AG04449 (cell line): ENCODE measurements around the gene SLC12A1.

Experiments used
- CTCF ChIA-PET: fragments of 350-600 bp; formaldehyde crosslinking; extraction: SDS; loops from one replicate; lab custom pipeline; 2021; ENCODE audit warnings: antibody characterized with exemption; lab: Yijun Ruan, JAX
- POLR2A ChIA-PET: fragments of 400-600, 350-600 bp; formaldehyde crosslinking; extraction: SDS; loops from one replicate; lab custom pipeline; 2020; ENCODE audit warnings: antibody characterized with exemption, inconsistent platforms; lab: Yijun Ruan, JAX
- DNase-seq: peaks from one replicate; pipeline ENCODE4 v3.0.0-alpha.2; 2010; ENCODE audit warnings: low read depth, low spot score
- H3K4me3 ChIP-seq: 2 replicates; pipeline ENCODE4 v1.5.1; 2011; ENCODE audit warnings: low read depth, mild to moderate bottlenecking, control low read depth, low read length
- CTCF ChIP-seq: IDR thresholded peaks from one replicate; pipeline ENCODE4 v1.5.1; 2011; ENCODE audit warnings: mild to moderate bottlenecking, moderate library complexity, low read length, control low read depth, inconsistent platforms; ENCODE audit not compliant: insufficient read depth; ENCODE audit errors: missing control alignments

The SLC12A1 gene

DNA sequence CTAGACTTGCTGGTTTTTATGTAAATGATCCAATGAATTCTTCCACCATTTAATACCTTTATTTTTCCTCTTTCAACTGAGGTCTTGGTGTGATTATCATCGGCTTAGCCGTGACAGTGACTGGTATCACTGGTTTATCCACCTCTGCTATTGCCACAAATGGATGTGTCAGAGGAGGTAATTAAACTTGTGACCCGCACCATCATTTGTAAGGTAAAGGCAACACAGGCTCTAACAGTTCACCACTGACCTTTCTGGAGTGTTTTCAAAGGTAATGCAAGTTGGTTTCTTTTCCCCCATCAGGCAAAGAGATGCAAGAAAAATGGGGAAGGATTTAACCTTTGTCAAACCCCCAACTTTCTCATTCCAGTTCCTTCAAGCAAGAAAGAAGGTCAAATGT lies 19.7 kb downstream of the SLC12A1 start:
- no peak for TF ChIP-seq CTCF
- no peak overlapping the region for H3K4me3 ChIP-seq
- ChIA-PET CTCF (no interaction called here), POLR2A (no interaction called here)
- no peak for DNase-seq

- POLR2A ChIA-PET: no interaction called here
- TF ChIP-seq CTCF: no peak
- H3K4me3 ChIP-seq: no peak overlapping the region
- no peak for DNase-seq
- CTCF ChIA-PET: no interaction called here
These were observed 24.4 kb downstream of the SLC12A1 start for GRCh38 chr15:48230498-48230897.

- DNase-seq: no peak
- ChIA-PET POLR2A (no interaction called here), CTCF (no interaction called here)
- no peak for TF ChIP-seq CTCF
- H3K4me3 ChIP-seq: no peak overlapping the region
These were observed 27.1 kb downstream of the SLC12A1 start for GRCh38 chr15:48233246-48233645.

DNA sequence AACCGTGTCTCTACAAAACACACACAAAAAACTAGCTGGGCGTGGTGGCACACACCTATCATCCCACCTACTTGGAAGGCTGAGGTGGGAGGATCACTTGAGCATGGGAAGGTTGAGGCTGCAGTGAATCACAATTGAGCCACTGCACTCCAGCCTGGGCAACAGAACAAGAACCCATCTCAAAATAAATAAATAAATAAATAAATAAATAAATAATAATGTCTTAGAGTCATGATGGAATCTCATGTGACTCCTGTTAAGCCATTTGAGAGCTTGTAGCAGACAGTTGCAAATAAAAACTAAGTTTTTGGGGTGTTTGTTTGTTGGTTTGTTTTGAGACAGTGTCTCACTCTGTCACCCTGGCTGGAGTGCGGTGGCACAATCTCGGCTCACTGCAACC lies 33.2 kb downstream of the SLC12A1 start:
- ChIA-PET POLR2A (no interaction called here), CTCF (no interaction called here)
- H3K4me3 ChIP-seq: no peak overlapping the region
- TF ChIP-seq CTCF: no peak
- no peak for DNase-seq

DNA sequence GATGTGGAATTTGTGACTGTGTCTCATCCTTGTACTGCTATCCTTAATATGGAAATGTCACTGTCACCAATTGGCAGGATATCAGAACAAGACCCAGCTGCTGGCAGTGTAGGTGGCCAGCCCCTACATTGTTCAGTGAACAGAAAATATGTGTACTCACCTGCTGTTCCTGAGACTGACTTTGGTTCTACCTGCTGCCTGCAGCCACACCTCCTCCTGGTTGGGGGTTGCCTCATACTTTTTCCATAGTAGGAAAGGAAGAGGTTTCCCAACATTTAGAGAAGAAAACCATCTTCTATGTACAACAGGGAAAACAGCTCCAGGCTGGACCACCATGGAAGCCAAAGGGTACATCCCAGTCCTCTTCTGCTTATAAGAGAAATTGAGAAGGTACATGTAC lies 35.9 kb downstream of the SLC12A1 start:
- DNase-seq: no peak
- ChIA-PET POLR2A (no interaction called here), CTCF (interaction anchor here (0.7 to 2.8 kb wide), 2 partner anchors 9 to 128 kb away, joined by 3 to 20 read pairs; no protein-coding TSS in a partner anchor)
- no peak for TF ChIP-seq CTCF
- H3K4me3 ChIP-seq: no peak overlapping the region

- TF ChIP-seq CTCF: no peak
- POLR2A ChIA-PET: no interaction called here
- H3K4me3 ChIP-seq: no peak overlapping the region
- CTCF ChIA-PET: interaction anchor here (0.7 to 2.8 kb wide), 2 partner anchors 9 to 128 kb away, joined by 3 to 20 read pairs; no protein-coding TSS in a partner anchor
- DNase-seq: no peak
These were observed 36.4 kb downstream of the SLC12A1 start for GRCh38 chr15:48242535-48242934.
